H54 (cell line): ENCODE results near the gene TRPC4.

Experiments used
- DNase-seq: peaks from one replicate; pipeline ENCODE4 v3.0.0; 2011; ENCODE audit warnings: low spot score, mixed read lengths; ENCODE audit not compliant: insufficient read length
- FAIRE-seq: peaks from 3 replicates; lab custom pipeline; 2011; peaks lifted over from hg19 to GRCh38; lab: Jason Lieb, UNC
- POLR2A ChIP-seq: IDR thresholded peaks from 2 replicates; pipeline ENCODE4 v1.6.1; 2011; ENCODE audit warnings: low read depth, mild to moderate bottlenecking, low read length

Gene TRPC4

GRCh38 chr13:37647031-37647650 lies 222.4 kb downstream of the TRPC4 start:
- TF ChIP-seq POLR2A = no peak
- DNase-seq = no peak
- FAIRE-seq = no peak

- no peak for DNase-seq
- FAIRE-seq = no peak
- TF ChIP-seq POLR2A = no peak
These were observed 223.0 kb downstream of the TRPC4 start for GRCh38 chr13:37646531-37646930.

GRCh38 chr13:37645181-37645740 lies 224.3 kb downstream of the TRPC4 start:
- DNase-seq (no peak), FAIRE-seq (no peak)
- no peak for TF ChIP-seq POLR2A

- no peak for TF ChIP-seq POLR2A
- FAIRE-seq (no peak), DNase-seq (no peak)
These were observed 228.2 kb downstream of the TRPC4 start for GRCh38 chr13:37641391-37641790.

- FAIRE-seq = no peak
- no peak for DNase-seq
- TF ChIP-seq POLR2A = no peak
These were observed 229.1 kb downstream of the TRPC4 start for GRCh38 chr13:37640499-37640898.

GRCh38 chr13:37636701-37637100 lies 232.9 kb downstream of the TRPC4 start:
- no peak for TF ChIP-seq POLR2A
- DNase-seq = no peak
- FAIRE-seq = no peak

GRCh38 chr13:37632294-37632693 lies 237.3 kb downstream of the TRPC4 start:
- DNase-seq (no peak), FAIRE-seq (no peak)
- TF ChIP-seq POLR2A = no peak

- FAIRE-seq (no peak), DNase-seq (no peak)
- no peak for TF ChIP-seq POLR2A
These were observed 242.1 kb downstream of the TRPC4 start for GRCh38 chr13:37627428-37627827.

- FAIRE-seq = no peak
- no peak for TF ChIP-seq POLR2A
- DNase-seq = no peak
These were observed 247.7 kb downstream of the TRPC4 start for GRCh38 chr13:37621811-37622361.

- DNase-seq = no peak
- no peak for TF ChIP-seq POLR2A
- no peak for FAIRE-seq
These were observed 251.0 kb downstream of the TRPC4 start for GRCh38 chr13:37618554-37618953.

- FAIRE-seq = peak; percentile 38
- TF ChIP-seq POLR2A = no peak
- DNase-seq = no peak
These were observed 252.4 kb downstream of the TRPC4 start for GRCh38 chr13:37617173-37617572.

GRCh38 chr13:37616131-37616530 lies 253.4 kb downstream of the TRPC4 start:
- FAIRE-seq (no peak), DNase-seq (no peak)
- TF ChIP-seq POLR2A = no peak

GRCh38 chr13:37615276-37615675 lies 254.3 kb downstream of the TRPC4 start:
- no peak for DNase-seq
- TF ChIP-seq POLR2A = no peak
- no peak for FAIRE-seq

GRCh38 chr13:37613638-37614037 lies 255.9 kb downstream of the TRPC4 start:
- FAIRE-seq = no peak
- TF ChIP-seq POLR2A = no peak
- DNase-seq = no peak

GRCh38 chr13:37613236-37613635 lies 256.3 kb downstream of the TRPC4 start:
- no peak for DNase-seq
- FAIRE-seq = no peak

GRCh38 chr13:37608750-37609339 lies 260.7 kb downstream of the TRPC4 start:
- no peak for FAIRE-seq
- no peak for TF ChIP-seq POLR2A
- DNase-seq = no peak

More at GRCh38 chr13:37613236-37613635, 256.3 kb downstream of the TRPC4 start:
- TF ChIP-seq POLR2A = no peak
